ENCODE measurements around the gene ADGRG1. TPM values are rescaled to one million over a fixed set of nuclear protein-coding genes. Genes with fewer than 3 reads are reported as not detected.

The ADGRG1 gene
- total RNA-seq, 6 experiments from 2014 or later, result 1.8 to 4.2 (median 3.4) TPM

DNA sequence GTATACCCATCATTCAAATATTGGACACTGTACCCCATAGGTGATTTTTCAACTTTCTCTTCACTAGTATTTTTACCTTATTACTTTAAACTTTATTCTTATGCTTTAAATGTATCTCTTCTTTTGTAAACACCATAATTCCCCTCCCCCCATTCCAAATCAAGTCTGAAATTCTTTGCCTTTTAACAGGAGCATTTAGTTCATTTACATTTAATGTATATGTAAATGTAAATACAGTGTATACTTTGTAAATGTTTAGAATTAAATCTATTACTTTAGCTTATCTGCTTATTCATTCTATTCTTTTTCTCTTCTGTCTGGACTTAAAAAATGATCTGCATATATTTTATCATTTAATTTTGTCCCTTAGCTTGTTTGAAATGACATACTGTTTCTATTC is 30.0 kb upstream of the ADGRG1 start:
- ATAC-seq (no peak), DNase-seq (no peak)
- Histone ChIP-seq H3K27me3 (no peaks in the 10 kb centered on the region), H3K4me3 (no peak overlapping the region), H3K9me3 (no peaks in the 10 kb centered on the region), H3K36me3 (no peaks in the 10 kb centered on the region), H3K27ac (no peak overlapping the region), H3K4me1 (no peaks in the 10 kb centered on the region)
- TF ChIP-seq POLR2A (IDR thresholded peaks at IDR 0.05), result no peak
- TF ChIP-seq, protein P1, sequence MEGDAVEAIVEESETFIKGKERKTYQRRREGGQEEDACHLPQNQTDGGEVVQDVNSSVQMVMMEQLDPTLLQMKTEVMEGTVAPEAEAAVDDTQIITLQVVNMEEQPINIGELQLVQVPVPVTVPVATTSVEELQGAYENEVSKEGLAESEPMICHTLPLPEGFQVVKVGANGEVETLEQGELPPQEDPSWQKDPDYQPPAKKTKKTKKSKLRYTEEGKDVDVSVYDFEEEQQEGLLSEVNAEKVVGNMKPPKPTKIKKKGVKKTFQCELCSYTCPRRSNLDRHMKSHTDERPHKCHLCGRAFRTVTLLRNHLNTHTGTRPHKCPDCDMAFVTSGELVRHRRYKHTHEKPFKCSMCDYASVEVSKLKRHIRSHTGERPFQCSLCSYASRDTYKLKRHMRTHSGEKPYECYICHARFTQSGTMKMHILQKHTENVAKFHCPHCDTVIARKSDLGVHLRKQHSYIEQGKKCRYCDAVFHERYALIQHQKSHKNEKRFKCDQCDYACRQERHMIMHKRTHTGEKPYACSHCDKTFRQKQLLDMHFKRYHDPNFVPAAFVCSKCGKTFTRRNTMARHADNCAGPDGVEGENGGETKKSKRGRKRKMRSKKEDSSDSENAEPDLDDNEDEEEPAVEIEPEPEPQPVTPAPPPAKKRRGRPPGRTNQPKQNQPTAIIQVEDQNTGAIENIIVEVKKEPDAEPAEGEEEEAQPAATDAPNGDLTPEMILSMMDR (IDR thresholded peaks at IDR 0.05), result no peak
- intact Hi-C loops (cut with DNase I), result no loop called here

DNA sequence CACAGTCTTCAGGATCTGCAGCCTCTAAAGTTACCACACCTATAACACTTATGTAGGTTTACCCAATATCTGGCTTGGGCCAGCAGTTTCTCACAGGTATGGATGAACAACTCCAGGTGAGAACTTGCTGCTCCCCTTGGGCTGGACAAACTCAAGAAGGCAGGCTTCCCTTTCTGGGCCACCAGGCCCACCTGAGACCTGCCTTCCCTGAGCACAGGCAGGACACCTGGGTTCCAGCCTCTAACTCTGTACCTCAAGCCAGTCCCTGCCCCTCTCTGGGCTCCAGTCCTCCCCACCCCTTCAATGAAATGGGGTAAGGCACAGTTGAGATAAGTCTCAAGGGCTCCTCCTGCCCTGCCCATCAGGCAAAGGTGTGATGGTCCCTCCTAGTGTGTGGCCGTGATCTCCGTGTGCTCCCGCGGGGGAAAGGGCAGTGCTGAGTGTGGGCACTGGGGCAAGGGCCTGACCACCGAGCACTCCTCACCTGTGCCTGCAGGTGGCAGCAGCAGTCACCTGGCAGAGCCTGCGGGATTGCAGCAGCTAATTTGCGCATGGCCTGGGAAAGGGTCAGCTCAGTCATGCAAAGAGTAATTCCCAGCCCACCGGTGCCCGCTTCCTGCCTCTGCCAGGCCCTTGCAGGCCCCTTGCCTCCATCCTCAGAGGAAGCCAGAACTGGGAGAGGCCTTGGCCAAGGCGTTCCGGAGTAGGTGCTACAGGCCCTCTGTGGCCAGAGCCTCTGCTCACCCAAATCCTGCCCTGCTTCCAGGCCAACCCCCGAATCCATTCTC is 28.2 kb upstream of the ADGRG1 start:
- ATAC-seq, result peak; percentile 94 to 95 (median 95)
- no peak overlapping the region for H3K27ac ChIP-seq
- 18% methylated on average over 4 of the region's 12 CpGs for WGBS (ENCODE audit: insufficient coverage, low coverage, low lambda C conversion rate, missing lambda C conversion rate)
- H3K4me3 ChIP-seq, result no peak overlapping the region
- intact Hi-C loops (cut with DNase I), result loop anchor here in 1 of 2 donors (5.0 kb wide), 1 partner anchor 122 kb away; no protein-coding TSS in a partner anchor
- TF ChIP-seq, protein P1 (IDR thresholded peaks at IDR 0.05), result peak; percentile 71 to 83 (median 80)
- TF ChIP-seq POLR2A (IDR thresholded peaks at IDR 0.05), result no peak
- no peaks in the 10 kb centered on the region for H3K4me1 ChIP-seq
- peak; percentile 61 to 71 (median 70) for DNase-seq
- no peaks in the 10 kb centered on the region for H3K36me3 ChIP-seq
- no peaks in the 10 kb centered on the region for H3K27me3 ChIP-seq
- H3K9me3 ChIP-seq, result no peaks in the 10 kb centered on the region

DNA sequence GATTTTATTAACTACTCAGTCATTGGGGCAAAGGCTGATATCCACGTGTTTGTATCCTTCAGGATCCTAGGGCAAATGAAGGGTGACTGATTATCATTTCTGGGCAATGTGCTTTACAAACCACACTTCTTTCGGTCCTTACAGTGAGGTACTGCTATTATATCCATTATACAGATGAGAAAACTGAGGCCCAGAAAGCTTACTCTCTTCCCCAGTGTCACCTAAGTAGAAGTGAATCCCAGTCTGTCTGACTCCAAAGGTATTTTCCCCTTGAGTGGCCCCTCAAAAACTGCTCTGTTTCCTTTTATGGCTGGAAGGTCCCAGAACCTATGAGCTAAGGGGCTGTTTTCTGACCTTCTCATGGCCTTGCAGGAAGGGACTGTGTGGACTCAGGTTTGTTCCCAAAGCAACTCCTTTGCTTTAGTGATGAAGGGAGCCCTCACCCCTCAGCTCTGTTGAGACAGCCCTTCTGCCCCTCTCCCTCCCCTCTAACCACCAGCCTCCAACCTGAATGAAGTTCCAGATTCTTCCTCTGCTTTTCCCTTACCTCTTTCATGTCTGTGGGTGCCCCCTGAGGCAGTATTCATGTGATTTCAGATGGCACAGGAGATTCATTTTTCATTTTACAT is 27.4 kb upstream of the ADGRG1 start:
- Histone ChIP-seq H3K36me3 (no peaks in the 10 kb centered on the region), H3K27ac (peak overlapping the region in 1 of 3 donors; percentile 19), H3K4me1 (peaks cover 0 to 7% (median 0%) of the 10 kb centered on the region in 4 donors), H3K4me3 (no peak overlapping the region), H3K9me3 (no peaks in the 10 kb centered on the region), H3K27me3 (no peaks in the 10 kb centered on the region)
- WGBS (ENCODE audit: insufficient coverage, low coverage, low lambda C conversion rate, missing lambda C conversion rate), result 47% methylated on average over 2 of the region's 2 CpGs
- intact Hi-C loops (cut with DNase I), result loop anchor here in 1 of 2 donors (5.0 kb wide), 1 partner anchor 121 kb away; no protein-coding TSS in a partner anchor
- no peak for TF ChIP-seq POLR2A (IDR thresholded peaks at IDR 0.05)
- TF ChIP-seq, protein P1 (IDR thresholded peaks at IDR 0.05), result no peak
- DNase-seq (no peak), ATAC-seq (no peak)

DNA sequence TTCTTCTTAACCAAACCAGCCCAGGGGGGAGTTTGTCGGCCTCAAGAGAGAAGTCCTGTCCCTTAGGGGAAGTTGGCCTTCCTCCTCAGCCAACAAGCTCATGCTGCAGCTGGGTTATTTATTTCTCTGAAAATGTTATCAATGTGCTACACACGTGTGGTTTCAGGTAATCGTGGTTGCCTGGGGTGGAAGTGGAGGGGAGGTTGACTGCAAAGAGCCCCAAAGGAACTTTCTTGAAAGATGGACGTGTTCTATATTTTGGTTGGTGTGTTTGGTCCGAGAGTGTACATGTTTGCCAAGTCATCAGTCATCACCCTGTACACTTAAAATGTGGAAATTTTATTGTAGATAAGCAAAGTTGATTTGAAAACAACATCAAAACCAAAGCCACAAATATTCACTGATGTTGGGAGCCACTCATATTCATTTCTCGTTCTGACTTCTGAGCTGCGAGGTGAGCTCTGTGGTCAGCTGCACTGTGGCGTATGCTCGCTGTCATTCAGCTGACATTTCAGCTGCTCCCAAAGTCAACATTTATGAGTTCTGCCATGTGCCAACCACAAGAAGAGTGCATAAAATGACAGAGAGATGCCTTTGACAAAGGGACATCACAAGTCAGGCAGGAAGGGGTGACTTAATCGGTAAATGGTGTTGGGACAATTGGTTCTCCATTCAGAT is 26.5 kb upstream of the ADGRG1 start:
- H3K4me1 ChIP-seq, result peaks cover 0 to 16% (median 3%) of the 10 kb centered on the region in 4 donors
- no peak for TF ChIP-seq POLR2A (IDR thresholded peaks at IDR 0.05)
- TF ChIP-seq, protein P1 (IDR thresholded peaks at IDR 0.05), result no peak
- peak in 3 of 4 donors; percentile 4 to 24 (median 16) for ATAC-seq

More for the DNA sequence above, 26.5 kb upstream of the ADGRG1 start:
- Histone ChIP-seq H3K27ac (peak overlapping the region in 1 of 3 donors; percentile 19), H3K27me3 (no peaks in the 10 kb centered on the region), H3K9me3 (no peaks in the 10 kb centered on the region), H3K4me3 (no peak overlapping the region), H3K36me3 (no peaks in the 10 kb centered on the region)
- 38% methylated on average over 10 of the region's 10 CpGs for WGBS (ENCODE audit: insufficient coverage, low coverage, low lambda C conversion rate, missing lambda C conversion rate)
- intact Hi-C loops (cut with DNase I), result loop anchor here in 1 of 2 donors (5.0 kb wide), 1 partner anchor 120 kb away; no protein-coding TSS in a partner anchor
- no peak for DNase-seq
